DMS153 treated with DMSO at 0.1 percent for 48 hours (cell line): Measurements from ENCODE around the gene SPATA19.
"Not testable (repeated sequence)": the region's sequence is repeated elsewhere in the genome, so short reads cannot be mapped to it uniquely, and the experiment has no call there.

Experiments used
- DNase-seq: peaks from one replicate; lab custom pipeline; 2025; ENCODE audit not compliant: unreplicated experiment; lab: John Stamatoyannopoulos, UW

Gene SPATA19

GRCh38 chr11:133845413-133845812 is at the start of gene SPATA19:
TSS of gene SPATA19 (minus strand) at chr11:133845513. CDS start at chr11:133845446, 67 bp downstream.
- DNase-seq, result no peak

- DNase-seq, result no peak
Measured at GRCh38 chr11:133895061-133895479, 49.8 kb upstream of the SPATA19 start.

- no peak for DNase-seq
Measured at GRCh38 chr11:133893381-133893780, 48.1 kb upstream of the SPATA19 start.

- DNase-seq, result no peak
Measured at GRCh38 chr11:133892584-133893380, 47.5 kb upstream of the SPATA19 start.

- no peak for DNase-seq
Measured at GRCh38 chr11:133892126-133892525, 46.8 kb upstream of the SPATA19 start.

- DNase-seq, result no peak
Measured at GRCh38 chr11:133889893-133890292, 44.6 kb upstream of the SPATA19 start.

- DNase-seq, result no peak
Measured at GRCh38 chr11:133889188-133889587, 43.9 kb upstream of the SPATA19 start.

- DNase-seq, result no peak
Measured at GRCh38 chr11:133887692-133888332, 42.5 kb upstream of the SPATA19 start.

GRCh38 chr11:133886029-133886428 is 40.7 kb upstream of the SPATA19 start:
- no peak for DNase-seq

- no peak for DNase-seq
Measured at GRCh38 chr11:133872160-133872559, 26.8 kb upstream of the SPATA19 start.

- no peak for DNase-seq
Measured at GRCh38 chr11:133867456-133867855, 22.1 kb upstream of the SPATA19 start.

GRCh38 chr11:133865466-133865865 is 20.2 kb upstream of the SPATA19 start:
- no peak for DNase-seq

- no peak for DNase-seq
Measured at GRCh38 chr11:133864756-133865155, 19.4 kb upstream of the SPATA19 start.

- DNase-seq, result no peak
Measured at GRCh38 chr11:133860151-133860550, 14.8 kb upstream of the SPATA19 start.

GRCh38 chr11:133854330-133854960 is 9.1 kb upstream of the SPATA19 start:
- not testable (repeated sequence) for DNase-seq

- DNase-seq, result no peak
Measured at GRCh38 chr11:133844217-133844616, 1.1 kb downstream of the SPATA19 start.

- no peak for DNase-seq
Measured at GRCh38 chr11:133843454-133843987, 1.8 kb downstream of the SPATA19 start.

- DNase-seq, result no peak
Measured at GRCh38 chr11:133842730-133843129, 2.6 kb downstream of the SPATA19 start.

GRCh38 chr11:133842053-133842452 is 3.3 kb downstream of the SPATA19 start:
- DNase-seq, result no peak

GRCh38 chr11:133841279-133842043 is 3.9 kb downstream of the SPATA19 start:
- no peak for DNase-seq

- DNase-seq, result no peak
Measured at GRCh38 chr11:133840479-133840941, 4.8 kb downstream of the SPATA19 start.
